IPS DF 4.7 (cell line): ENCODE results near the gene PARP12.
A peak's percentile ranks its signal among the peaks of the same experiment; 100 is the strongest.
"Not testable (repeated sequence)": the region's sequence is repeated elsewhere in the genome, so short reads cannot be mapped to it uniquely, and the experiment has no call there.

Experiments
- DNase-seq: peaks from one replicate; pipeline ENCODE4 v3.0.0-alpha.2; 2013; ENCODE audit warnings: low spot score; ENCODE audit errors: extremely low read depth

Gene PARP12

GRCh38 chr7:140062528-140063299 lies at the start of gene PARP12:
Gene PARP12, minus strand, starts transcription at chr7:140062951. Its CDS starts 104 bp downstream, at chr7:140062847.
- no peak for DNase-seq

- not testable (repeated sequence) for DNase-seq
Observed at GRCh38 chr7:140108777-140109176, 46.0 kb upstream of the PARP12 start.

GRCh38 chr7:140096459-140096858 lies 33.7 kb upstream of the PARP12 start:
- DNase-seq = no peak

GRCh38 chr7:140093375-140093774 lies 30.6 kb upstream of the PARP12 start:
- no peak for DNase-seq

- no peak for DNase-seq
Observed at GRCh38 chr7:140085447-140085846, 22.7 kb upstream of the PARP12 start.

GRCh38 chr7:140084972-140085371 lies 22.2 kb upstream of the PARP12 start:
- DNase-seq = no peak

- DNase-seq = no peak
Observed at GRCh38 chr7:140084142-140084655, 21.4 kb upstream of the PARP12 start.

- no peak for DNase-seq
Observed at GRCh38 chr7:140082770-140083169, 20.0 kb upstream of the PARP12 start.

- DNase-seq = no peak
Observed at GRCh38 chr7:140081774-140082425, 19.1 kb upstream of the PARP12 start.

- no peak for DNase-seq
Observed at GRCh38 chr7:140080919-140081318, 18.2 kb upstream of the PARP12 start.

- peak; percentile 41 for DNase-seq
Observed at GRCh38 chr7:140079121-140079536, 16.4 kb upstream of the PARP12 start.

GRCh38 chr7:140078392-140078791 lies 15.6 kb upstream of the PARP12 start:
- DNase-seq = no peak

- no peak for DNase-seq
Observed at GRCh38 chr7:140074780-140075179, 12.0 kb upstream of the PARP12 start.

- DNase-seq = no peak
Observed at GRCh38 chr7:140070546-140070945, 7.8 kb upstream of the PARP12 start.

GRCh38 chr7:140069298-140069949 lies 6.7 kb upstream of the PARP12 start:
- no peak for DNase-seq

GRCh38 chr7:140068033-140068432 lies 5.3 kb upstream of the PARP12 start:
- no peak for DNase-seq

GRCh38 chr7:140067052-140067451 lies 4.3 kb upstream of the PARP12 start:
- DNase-seq = no peak

- no peak for DNase-seq
Observed at GRCh38 chr7:140062118-140062527, 628 bp downstream of the PARP12 start.

GRCh38 chr7:140061607-140061930 lies 1.2 kb downstream of the PARP12 start:
- DNase-seq = no peak

- DNase-seq = no peak
Observed at GRCh38 chr7:140060788-140061606, 1.8 kb downstream of the PARP12 start.

- DNase-seq = no peak
Observed at GRCh38 chr7:140060243-140060630, 2.5 kb downstream of the PARP12 start.
